GM21737 (cell line): ENCODE data around the gene RAB15.

Source experiments
- ATAC-seq: cut with Tn5 transposase; IDR thresholded peaks from one replicate; pipeline ENCODE4 v1.9.1; 2021; ENCODE audit warnings: mild to moderate bottlenecking, moderate library complexity; ENCODE audit not compliant: unreplicated experiment

RAB15 gene

DNA sequence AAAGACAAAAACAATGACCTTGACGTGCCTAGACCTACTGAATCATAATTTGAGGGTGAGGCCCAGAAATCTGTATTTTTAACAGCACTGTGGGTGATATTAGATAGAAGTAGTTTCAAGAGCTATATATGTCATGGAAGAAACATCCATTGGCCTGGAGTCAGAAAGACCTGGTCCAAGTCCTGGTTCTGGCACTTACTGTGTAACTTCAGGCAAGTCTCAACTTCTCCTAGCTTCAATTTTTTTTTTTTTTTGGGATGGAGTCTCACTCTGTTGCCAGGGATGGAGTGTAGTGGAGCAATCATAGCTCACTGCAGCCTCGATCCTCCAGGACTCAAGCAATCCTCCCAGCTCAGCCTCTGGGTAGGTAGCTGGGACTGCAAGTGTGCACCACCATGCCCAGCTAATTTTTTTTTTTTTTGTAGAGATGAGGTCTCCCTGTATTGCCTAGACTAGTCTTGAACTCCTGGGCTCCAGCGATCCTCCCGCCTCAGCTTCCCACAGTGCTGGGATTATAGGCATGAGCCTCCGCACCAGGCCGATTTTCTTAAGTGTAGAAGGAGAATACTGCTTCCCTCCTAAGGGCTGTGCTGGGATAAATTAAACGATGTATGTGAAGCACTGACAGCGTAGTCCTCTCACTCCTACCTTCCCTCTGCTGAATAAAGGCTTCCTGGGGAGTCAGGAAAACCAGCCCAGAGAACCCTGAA lies 15.3 kb downstream of the RAB15 start:
- no peak for ATAC-seq

DNA sequence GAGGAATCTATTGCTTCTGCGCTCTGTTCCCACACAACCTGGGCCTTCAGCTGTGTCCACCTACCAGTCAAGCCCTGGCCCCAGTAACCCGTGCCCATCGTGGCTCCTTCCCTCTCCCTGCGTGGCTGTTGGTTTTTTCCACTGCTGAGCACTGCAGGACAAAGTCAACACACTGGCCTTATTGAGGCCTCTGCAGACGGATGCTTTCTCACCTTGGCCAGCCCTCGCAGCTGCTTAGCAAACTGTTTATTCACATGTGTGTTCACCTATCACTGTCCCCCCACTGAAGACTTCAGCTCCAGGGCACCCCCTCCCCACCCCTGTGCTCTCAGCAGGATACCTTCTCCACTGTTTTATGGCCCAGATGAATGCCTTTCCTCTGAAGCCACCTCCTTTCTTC lies 16.8 kb downstream of the RAB15 start:
- ATAC-seq: no peak

DNA sequence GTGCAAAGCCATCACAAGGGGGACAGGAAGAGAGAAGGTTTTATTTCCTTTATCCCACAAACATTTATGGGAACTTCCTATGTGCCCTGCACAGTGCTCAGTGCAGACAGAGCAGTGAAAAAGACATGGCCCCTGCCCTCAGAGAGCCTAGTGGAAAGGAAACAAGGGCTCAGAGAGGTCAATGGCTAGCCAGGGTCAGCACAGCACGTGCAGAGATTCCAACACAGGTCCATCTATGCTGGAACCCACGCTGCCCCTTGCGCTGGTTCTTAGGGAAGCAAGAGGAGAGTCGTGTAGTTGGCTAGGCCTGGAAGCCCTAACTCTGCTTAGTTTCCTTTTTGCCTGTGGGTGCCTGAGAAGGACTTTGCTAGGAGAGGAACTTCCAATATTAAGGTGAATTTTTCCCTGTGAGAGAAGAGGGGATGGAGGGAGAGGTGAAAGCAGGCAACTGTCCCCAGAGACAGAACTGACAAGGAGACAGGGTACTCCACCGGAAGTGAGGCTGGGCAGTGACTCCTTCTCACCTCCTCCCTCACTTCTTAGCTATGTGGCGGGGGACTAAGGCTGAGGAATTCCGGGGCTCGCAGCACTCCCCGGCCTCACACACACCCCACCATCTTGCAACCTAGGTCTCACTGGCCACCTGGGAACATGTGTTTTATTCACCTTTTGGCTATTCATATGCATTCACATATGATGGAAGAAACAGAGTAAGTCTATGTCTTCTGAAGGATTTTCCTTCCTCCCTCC lies 17.5 kb downstream of the RAB15 start:
- ATAC-seq: no peak

DNA sequence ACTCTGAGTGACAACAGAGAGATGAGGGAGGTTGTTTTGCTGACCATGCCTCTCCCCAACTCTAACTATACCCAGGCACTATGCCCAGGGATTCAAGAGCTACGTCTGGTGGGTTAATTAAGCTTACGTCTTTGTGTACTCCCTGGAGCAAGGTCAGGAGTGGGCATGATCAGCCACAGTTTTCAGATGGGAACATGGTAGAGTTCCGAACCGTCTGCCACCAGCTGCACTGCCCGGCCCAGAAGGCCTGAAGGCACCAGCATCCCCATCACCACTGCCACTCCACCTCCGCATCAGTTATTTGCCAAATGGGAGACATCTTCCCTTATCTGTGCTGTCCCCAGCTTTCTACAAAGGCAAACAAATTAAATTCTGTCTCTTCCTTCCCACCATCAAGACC lies 18.5 kb downstream of the RAB15 start:
- ATAC-seq: no peak

DNA sequence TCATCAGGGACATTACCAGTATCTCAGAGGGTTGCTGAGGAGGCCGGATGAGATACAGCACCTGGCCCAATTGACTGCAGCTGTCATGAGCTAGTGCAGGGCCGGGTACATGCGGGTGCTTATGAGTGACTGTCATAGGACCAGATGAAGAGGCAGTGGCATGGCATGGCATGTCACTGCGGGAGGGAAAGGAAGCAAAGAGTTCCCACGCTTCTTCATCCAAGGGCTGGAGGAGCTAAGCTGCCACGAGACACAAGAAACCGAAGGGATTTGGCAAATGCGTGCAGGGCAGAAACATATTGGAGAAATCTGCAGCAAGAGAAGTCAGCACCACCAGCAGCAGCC lies 18.9 kb downstream of the RAB15 start:
- ATAC-seq: no peak

DNA sequence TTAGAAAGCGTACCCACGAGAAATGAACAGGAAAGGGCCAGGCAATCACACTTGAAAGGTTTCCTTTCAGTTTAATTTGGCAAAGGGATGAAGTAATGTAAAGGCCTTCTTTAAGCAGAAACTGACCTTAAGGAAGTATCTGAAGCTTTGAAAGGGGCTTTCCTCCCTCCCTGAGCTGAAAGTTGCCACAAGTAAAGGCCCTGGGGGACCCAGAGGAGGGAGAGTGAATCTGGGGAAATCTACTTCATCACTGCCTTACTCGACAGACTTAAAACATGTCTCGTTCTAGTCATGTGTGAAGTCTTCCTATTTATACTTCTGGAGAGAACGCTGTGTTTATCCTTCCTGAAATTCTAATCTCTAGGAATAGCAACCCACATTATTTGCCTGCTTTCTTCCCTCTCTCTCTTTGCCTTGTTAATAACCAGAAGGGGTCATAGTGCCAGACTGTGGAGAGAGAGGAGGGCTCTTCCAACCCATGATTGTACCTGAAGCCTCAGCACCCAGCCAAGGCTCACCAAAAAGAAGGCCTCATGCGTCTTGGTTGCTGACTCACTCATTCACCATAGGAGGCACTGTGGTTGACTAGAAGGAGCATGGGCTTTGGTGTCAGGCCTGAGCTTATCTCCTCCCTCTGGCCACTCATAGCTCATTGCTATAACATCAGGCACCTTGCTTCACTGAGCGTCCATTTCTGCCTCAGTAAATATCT lies 19.4 kb downstream of the RAB15 start:
- ATAC-seq: no peak

DNA sequence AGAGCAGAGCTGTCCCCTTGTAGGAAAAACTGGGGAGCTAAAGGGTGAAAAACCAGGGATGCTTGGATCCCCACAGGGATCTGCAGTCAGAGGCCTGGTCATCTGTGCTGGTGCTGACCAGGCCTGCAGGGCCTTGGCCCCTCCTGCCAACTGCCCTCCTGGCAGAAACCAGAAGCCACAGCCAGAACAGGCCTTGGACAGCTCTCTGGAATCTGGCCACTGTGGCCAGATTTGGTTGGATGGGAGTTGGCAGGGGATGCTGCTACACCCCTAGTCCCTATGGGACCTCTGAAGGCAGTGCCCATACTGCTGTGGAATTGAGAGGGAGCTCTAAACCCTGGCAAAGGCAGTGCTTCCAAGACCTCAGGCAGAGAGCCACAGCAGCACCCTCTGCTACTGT lies 20.4 kb downstream of the RAB15 start:
- ATAC-seq: no peak

DNA sequence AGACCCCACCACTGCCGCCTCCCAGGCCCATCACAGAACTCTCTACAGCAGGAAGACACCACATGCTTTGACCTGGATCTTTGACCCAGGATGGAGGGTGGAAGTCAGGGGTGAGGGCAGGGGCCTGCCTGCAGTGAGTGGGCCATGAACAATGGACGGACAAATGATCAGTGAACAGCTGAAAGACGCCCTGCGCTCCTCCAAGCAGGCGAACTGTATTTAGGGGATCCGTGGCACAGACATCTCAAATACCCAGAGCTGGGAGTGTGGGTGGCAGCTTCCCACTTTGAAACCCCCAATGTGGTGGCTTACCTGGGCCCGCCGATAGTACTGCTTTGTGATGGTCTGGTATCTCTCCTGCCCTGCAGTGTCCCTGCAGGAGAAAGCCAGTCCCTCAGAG lies 20.8 kb downstream of the RAB15 start:
- no peak for ATAC-seq

DNA sequence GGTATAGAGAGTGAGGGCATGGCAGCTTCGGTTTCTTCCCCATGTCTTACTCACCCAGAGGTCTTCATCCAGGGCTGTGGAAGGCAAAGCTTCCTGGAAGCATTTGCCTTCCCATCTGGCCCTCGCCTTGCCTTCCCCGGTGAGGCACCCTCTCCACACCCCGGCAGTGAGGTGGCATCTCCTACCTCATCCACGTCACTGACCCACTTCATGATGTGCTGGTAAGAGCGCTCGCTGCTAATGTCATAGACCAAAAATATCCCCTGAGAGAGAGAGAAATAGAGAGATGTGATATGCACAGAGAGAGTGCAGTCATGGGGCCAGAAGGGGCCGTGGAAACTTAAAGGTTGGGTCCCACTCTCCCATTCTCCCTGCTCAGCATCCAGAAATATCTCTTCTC lies 21.2 kb downstream of the RAB15 start:
- ATAC-seq: no peak

DNA sequence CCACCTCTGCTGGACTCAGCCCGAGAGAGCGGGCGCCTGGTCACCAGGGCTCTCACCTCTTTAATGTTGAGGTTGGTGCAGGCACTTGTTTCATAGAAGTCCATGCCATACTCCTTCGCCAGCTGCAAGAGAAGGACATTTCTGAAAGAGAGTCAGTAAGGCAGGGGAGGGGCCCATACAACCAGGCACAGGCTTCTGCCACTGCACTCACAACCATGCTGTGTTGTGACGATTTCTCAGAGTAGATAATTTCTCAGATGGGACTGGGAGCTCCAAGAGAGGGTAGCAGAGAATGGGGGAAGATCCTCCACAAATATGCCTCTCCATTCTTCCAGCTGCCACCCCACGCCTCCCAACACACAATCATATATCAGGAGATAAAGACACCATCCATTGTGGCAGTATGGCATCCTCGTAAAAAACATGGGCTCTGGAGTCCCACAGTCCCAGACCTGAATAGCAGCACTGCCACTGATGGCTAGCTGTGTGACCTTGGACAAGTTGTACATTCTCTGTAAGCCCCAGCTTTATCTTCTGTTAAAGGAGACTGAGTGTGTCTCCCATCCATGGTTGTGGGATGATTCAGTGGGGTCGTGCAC lies 23.4 kb downstream of the RAB15 start:
- no peak for ATAC-seq

DNA sequence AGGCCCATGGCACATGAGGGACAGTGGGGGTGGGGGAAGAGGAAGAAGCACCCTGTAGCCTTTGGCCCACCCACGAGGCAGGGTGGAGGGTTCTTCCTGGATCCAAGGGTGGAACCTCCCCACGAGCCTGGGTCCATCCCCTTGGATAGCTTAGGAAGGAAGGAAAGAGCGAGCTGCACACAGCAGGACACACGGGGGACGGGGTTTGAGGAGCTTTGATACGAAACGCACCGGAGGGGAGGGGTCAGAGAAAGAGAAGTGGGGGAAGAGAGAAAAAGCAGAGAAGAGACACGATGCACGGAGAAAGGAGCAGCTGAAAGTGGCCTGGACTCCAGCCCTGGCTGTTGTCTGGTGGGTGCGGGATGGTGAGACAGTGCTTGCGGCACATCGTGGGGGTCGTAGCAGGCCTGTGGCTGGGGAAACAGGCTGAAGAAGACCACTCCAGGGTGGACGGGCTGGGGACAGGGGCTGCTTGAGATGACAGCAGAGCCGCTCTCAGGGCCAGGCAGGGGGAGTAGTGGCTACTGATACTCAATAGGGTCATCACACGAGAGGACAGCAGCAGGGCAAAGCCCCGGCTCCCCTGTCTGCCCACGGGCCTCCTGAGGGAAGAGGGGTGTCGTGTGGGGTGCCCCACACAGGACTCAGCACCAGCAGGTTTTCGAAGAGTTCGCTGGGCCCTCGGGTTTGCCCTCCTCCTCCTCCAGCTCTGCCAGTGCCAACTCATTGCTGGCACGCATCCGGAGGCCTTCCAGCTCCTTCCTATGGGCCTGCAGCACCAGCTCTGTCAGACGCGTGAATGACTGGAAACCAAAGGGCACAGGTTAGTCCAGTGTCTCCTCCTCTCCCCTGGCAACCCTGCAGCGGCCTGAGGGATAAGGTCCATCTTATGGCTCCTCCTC lies 24.2 kb downstream of the RAB15 start:
- no peak for ATAC-seq

DNA sequence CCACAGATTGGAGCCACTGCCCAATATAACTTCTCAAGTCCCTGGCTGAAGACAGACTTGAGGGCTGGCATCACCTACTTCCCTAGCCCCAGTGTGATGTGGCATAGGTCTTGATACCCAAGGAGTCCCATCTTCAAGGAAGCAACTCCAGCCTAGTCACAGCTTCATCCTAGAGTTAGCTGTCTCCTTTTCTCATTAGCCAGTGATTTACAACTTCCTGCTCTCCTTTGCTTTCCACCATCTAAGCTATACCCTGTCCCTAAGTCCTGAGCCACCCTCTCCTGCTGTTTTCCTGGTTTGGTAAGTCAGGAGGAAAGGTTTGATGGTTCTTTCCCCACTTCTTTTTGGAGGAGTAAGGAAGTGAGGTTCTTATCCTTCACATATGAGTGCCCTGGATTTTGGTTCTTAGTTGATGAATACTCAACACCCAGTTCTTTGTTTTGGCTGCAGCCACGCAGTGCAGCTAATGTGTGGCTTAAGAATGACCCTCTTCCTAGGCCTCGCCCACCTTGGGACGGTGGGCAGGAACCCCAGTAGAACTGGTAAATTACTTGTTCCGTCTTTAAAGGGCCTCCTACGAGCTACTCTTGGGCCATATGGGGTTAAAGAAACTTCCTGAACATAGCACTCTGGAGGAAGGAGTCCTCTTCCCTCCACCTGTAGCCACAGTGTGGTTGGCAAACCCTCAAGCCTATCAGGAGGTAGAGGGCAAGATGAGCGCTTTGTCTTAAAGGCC lies 25.7 kb downstream of the RAB15 start:
- no peak for ATAC-seq

DNA sequence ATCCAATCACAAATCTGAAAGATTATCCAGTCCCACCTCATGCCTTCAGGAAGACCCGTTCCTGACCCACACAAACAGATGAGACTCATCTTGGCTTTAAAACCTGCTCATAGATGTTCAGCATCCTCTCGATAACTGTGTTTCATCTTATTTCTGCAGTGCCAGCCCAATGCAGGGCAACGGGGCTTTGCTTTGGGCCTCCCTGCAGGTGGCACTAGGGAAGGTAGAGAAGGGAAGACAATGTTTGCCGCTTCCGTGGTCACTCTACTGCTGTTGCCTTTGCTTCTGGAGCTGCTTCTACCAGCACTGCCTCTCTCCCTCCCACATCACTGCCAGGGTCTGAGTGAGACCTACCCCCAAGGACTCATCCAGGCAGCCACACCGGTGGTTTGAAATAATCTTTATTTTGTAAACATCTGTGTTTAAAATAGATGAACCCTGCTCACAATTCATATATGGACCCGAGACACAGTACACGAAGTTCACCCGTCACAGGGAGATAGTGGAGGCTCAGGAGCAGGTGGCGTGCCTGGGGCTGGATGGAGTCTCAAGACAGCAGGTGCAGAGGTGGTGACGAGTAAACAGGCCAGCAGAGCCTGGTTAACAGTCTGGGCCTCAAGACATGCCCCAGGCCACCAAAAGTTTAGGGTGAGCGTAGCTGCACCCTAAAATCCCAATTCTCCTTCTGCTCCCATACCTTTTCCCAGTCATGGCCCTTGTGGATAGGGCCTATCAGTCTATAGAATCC lies 26.5 kb downstream of the RAB15 start:
- ATAC-seq: no peak

DNA sequence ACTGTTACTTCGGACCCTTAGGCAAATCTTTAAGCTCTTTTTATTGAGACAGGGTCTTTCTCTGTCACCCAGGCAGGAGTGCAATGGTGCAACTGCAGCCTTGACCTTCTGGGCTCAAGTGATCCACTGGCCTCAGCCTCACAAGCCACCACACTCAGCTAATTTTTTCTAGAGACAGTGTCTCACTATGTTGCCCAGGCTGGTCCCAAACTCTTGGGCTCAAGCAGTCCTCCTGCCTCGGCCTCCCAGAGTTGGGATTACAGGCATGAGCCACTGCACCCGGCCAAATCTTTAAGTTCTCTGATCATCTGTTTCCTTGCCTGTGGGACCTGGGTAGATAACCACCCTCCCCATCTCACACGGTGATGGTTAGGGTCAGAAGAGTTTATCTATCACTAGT lies 27.3 kb downstream of the RAB15 start:
- no peak for ATAC-seq

DNA sequence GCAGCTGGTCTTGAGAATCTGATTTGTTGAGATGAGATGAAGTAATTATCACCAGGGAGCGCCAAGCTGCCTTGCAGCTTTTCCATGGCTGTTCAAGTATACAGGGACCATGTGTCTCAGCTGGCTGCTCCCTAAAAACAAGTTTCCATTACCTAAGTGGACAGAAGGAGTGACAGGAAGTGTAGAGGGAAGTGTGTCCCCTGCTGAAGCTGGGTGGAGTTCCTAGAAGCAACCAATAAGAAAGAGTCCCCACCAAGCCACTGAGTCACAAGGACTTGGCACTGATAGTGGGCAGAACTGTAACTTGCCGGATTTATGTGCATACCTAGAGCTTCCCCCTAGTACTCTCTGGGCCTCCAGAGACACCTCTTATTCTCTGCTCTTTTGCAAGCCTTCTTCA lies 28.1 kb downstream of the RAB15 start:
- no peak for ATAC-seq

DNA sequence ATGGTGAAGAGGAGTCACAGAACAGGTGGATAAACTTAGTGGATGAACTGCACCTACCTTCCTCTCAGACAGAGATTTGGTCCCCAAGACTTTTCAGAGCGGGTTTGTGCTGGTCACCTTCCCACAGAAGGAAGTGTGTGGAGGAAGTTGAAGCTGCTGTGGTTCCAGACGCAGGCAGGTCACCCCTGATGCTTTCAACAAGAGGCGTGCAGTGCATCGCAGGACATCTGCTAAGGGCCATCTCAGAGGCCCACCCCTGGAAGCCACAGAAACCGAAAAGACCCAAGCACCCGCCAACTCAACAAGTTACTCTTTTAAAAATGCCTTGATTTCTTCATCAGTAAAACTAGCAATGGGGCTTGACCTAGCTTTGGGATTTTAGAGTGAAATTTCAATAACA lies 28.6 kb downstream of the RAB15 start:
- no peak for ATAC-seq

DNA sequence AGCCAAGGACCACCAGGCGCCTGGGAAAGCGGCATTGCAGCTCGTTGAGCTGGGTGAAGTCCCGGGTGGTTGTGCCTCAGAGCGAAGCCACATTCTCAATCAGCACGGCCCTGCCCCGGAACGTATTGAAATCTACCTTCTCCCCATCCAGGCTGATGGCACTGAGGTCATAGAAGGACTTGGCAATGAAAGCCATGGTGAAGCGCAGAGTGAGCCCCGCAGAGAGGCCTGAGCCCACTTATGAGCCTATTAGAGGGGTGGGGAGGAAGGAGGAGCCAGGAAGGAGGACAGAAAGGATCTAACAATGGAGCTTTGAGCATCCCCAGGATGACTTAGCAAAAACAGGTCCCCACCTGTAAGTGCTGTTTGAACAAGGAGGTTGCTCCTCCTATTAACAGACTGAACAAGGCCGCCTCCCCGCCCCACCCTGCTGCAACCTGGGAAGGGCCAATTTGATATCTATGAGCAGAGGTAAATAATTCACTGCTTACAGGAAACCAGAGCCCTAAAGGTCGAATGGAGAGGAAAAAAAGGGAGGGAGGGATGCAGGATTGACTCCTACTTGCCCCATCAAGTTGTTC lies 29.5 kb downstream of the RAB15 start, which contains the start of gene GPX2:
Gene GPX2 (minus strand): TSS at position 215 of the 581 bp plus-strand sequence. CDS start 19 bp downstream, at position 196.
- ATAC-seq: no peak

DNA sequence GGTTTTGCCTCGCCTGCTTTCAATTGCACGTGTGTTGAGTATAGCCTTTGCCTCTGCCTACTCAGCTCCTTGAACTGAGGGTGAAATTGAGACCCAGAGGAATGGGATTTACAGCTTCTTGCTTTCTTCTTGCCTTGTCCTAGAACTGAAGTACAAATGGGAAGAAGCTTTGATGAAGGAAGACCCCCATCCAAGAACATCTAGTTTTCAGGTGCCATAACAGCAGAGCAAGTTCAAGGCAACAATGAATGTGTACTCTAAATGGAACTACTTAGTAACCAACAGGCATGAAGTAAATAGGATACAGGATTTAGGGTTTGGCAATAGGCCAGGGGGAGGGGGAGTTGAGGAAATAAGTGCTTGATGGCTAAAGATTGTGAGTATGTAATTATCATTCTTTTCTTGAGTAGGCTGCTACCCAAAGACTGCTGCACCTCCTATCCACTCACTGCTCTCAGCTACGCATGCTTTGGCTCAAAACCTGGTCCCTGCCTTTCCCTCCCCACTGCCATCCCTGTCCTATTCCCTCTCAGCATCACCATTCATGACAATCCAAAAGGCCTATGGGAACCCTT lies 31.7 kb downstream of the RAB15 start:
- no peak for ATAC-seq

DNA sequence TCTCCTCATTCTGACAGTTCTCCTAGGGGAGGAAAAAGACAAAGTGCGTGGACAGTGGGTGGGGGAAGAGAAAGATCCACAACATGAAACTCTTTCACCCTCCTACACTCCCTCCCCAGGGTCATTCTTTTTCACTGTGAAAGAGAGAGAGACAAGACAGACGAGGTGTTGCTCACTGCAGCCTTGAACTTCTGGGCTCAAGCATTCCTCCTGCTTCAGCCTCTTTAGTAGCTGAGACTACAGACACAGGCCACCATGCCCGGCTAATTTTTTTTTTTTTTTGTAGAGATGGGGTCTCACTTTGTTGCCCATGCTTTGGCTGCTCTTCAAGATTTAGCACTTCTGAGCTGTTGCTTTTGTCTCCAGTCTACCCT lies 32.3 kb downstream of the RAB15 start:
- no peak for ATAC-seq
